Measurements from ENCODE around the gene RAB2B.

- no peak for TF ChIP-seq FOXA1 (IDR thresholded peaks at IDR 0.05)
- TF ChIP-seq HDGF (IDR thresholded peaks at IDR 0.05; ENCODE audit: borderline replicate concordance): no peak
- no peak for TF ChIP-seq BHLHE40 (IDR thresholded peaks at IDR 0.05; ENCODE audit: borderline replicate concordance)
- TF ChIP-seq FOXM1 (IDR thresholded peaks at IDR 0.05; ENCODE audit: borderline replicate concordance): no peak
- TF ChIP-seq PKNOX1 (IDR thresholded peaks at IDR 0.05): no peak
- no peak for TF ChIP-seq SP1 (IDR thresholded peaks at IDR 0.05)
- TF ChIP-seq SUZ12 (IDR thresholded peaks at IDR 0.05): no peak
- TF ChIP-seq TARDBP (IDR thresholded peaks at IDR 0.05): no peak
- no peak for TF ChIP-seq ZNF384 (IDR thresholded peaks at IDR 0.05)
Observed at GRCh38 chr14:21454843-21455544, 21.8 kb downstream of the RAB2B start.
